AG04449 (cell line): ENCODE results near the gene SURF4.

Experiments
- CTCF ChIA-PET: fragments of 350-600 bp; formaldehyde crosslinking; extraction: SDS; loops from one replicate; lab custom pipeline; 2021; ENCODE audit warnings: antibody characterized with exemption; lab: Yijun Ruan, JAX
- POLR2A ChIA-PET: fragments of 400-600, 350-600 bp; formaldehyde crosslinking; extraction: SDS; loops from one replicate; lab custom pipeline; 2020; ENCODE audit warnings: antibody characterized with exemption, inconsistent platforms; lab: Yijun Ruan, JAX
- DNase-seq: peaks from one replicate; pipeline ENCODE4 v3.0.0-alpha.2; 2010; ENCODE audit warnings: low read depth, low spot score
- H3K4me3 ChIP-seq: 2 replicates; pipeline ENCODE4 v1.5.1; 2011; ENCODE audit warnings: low read depth, mild to moderate bottlenecking, control low read depth, low read length
- TF ChIP-seq, protein P1 (sequence below): IDR thresholded peaks from one replicate; pipeline ENCODE4 v1.5.1; 2011; ENCODE audit warnings: mild to moderate bottlenecking, moderate library complexity, low read length, control low read depth, inconsistent platforms; ENCODE audit not compliant: insufficient read depth; ENCODE audit errors: missing control alignments

Gene SURF4

DNA sequence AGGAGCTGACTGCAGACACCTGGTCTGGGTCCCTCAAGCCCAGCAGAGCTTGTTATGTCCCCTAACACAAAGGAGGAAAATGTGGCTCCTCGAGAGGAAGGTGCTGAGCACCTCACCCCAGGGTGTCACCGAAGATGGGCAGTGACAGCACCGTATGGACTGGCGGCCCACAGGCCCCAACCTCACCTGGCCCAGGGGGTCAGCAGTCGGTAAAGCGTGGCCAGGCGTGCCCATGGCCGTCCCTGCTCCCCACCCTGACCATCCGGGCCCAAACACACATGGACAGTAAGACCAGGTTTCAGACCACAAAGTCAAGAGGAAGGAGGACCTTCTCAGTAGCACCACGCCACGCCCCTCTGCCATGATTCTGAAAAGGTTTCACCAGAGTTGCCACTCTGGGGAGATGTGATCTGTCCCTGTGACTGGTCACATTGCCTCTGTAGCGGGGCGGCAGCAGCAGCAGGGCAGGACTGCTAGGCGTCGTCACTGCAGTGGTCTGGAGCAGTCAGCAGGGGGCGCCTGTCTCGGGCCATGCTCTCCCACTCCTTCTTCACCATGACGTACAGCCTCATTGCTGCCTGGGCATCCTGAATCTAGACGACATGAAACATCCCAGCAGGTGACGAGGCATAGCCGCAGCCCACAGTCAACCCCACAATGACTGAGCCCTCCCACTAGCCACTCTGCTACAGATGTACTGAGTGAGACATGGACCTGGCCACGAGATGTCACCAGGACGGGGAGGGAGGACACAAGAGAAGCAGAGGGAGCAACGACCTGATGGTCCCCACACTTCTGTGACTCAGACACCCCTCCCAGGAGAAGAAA lies 30.8 kb upstream of the SURF4 start:
- POLR2A ChIA-PET: no interaction called here
- no peak overlapping the region for H3K4me3 ChIP-seq
- CTCF ChIA-PET: interaction anchor here (0.8 to 3.5 kb wide), 12 partner anchors 9 to 83 kb away, joined by 3 to 31 read pairs (median 3); partner anchors contain the start of gene REXO4
- DNase-seq: no peak
- TF ChIP-seq, protein P1, sequence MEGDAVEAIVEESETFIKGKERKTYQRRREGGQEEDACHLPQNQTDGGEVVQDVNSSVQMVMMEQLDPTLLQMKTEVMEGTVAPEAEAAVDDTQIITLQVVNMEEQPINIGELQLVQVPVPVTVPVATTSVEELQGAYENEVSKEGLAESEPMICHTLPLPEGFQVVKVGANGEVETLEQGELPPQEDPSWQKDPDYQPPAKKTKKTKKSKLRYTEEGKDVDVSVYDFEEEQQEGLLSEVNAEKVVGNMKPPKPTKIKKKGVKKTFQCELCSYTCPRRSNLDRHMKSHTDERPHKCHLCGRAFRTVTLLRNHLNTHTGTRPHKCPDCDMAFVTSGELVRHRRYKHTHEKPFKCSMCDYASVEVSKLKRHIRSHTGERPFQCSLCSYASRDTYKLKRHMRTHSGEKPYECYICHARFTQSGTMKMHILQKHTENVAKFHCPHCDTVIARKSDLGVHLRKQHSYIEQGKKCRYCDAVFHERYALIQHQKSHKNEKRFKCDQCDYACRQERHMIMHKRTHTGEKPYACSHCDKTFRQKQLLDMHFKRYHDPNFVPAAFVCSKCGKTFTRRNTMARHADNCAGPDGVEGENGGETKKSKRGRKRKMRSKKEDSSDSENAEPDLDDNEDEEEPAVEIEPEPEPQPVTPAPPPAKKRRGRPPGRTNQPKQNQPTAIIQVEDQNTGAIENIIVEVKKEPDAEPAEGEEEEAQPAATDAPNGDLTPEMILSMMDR: peak; percentile 96

DNA sequence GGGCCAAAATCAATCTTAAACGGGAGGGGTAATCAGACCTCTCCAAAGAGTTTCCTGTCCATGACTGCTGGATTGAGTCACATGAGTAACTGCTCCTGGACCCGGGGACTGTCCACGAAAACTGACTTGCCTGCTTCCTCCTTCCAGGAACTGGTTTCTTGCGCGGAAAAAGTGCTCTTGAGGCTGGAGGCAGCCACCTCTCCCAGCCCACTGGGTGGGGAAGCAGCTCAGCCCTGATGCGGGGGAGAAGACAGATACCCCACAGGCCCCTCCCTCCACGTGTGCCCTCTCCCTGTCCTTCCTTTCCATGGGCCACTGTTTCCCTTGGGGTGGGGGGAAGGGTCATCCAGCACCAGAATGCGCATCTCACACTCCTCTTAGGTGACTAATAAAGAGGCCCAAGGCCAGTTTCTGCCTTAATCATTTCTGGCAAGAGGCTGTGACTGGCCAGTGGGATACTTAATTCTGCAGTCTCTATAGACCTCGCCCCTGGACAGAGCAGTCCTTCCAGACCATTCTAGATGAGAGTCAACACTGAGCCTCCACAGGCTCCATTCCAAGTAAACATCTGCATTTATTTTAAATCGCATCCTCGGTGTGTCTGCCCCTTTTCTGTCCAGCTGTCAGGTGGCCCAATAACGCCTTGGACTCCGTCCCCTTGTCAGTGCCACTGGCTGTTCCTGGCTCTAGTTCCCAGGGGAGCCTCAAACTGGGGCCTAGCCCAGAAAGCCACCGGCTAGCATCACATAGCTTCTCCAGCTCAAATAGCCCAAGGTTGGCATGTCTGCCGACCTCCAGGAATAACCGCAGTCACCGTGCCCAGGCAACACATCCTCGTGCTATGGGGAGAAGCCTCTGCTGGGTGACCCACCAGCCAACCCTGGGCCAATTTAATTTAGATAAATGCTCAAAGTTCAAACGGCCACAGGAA lies 29.9 kb upstream of the SURF4 start:
- DNase-seq: no peak
- TF ChIP-seq, protein P1: no peak
- POLR2A ChIA-PET: no interaction called here
- CTCF ChIA-PET: interaction anchor here (0.8 to 3.5 kb wide), 12 partner anchors 8 to 84 kb away, joined by 3 to 31 read pairs (median 3); partner anchors contain the start of gene REXO4
- no peak overlapping the region for H3K4me3 ChIP-seq

DNA sequence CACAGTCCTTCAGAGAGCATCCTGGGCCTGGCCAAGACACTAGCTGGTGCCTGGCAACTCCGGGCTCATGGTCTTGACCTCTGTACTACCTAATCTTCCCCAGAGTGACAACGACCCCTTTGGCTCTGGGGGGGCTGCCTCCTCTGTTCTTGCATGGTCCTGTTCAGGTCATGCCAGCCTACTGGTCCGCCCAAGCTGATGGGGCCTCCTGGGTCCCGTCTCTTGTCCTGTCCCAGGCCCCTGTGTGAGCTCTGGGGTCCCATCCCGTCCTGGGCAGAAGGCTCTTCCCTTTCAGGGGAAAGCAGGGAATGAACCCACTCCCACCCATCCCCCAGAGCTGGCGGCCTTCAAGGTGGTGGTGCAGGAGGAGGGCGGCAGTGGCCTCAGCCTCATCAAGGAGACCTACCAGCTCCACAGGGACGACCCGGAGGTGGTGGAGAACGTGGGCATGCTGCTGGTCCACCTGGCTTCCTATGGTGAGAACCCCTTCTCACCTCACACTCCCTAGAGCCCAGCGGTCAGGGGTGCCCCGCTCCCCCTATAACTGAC lies 28.7 kb upstream of the SURF4 start:
- no peak overlapping the region for H3K4me3 ChIP-seq
- TF ChIP-seq, protein P1: no peak
- POLR2A ChIA-PET: interaction anchor here (0.5 kb wide), 1 partner anchor 28 kb away, joined by 3 read pairs; no protein-coding TSS in a partner anchor
- no peak for DNase-seq
- CTCF ChIA-PET: interaction anchor here (1.1 to 3.5 kb wide), 4 partner anchors 9 to 82 kb away, joined by 3 to 31 read pairs (median 5); partner anchors contain the start of gene REXO4

DNA sequence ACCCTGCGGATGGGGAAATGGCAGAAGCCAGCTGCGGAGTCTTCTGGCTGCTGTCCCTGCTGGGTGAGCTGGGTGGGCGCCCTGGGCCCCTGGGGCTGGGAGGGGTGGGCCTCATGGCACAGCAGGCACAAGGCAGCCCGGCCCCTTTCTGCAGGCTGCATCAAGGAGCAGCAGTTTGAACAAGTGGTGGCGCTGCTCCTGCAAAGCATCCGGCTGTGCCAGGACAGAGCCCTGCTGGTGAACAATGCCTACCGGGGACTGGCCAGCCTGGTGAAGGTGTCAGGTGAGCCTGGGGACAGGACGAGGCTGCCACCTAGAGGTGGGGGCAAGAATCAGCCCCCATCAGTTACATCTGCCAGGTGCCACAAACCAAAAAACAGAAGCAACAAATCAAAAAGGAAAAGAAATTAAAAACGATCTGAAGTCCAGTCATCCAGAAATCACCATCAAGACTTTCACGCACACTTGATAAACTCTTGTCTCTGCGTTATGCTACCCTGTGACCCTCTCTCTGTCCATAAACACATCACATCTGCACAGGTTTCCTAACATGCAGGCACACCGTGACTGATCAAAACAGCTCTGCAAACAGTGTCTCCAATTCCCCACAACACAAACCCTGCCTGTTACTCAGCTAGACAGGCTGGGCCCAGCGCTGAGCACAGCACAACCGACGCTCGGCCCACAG lies 28.1 kb upstream of the SURF4 start:
- DNase-seq: no peak

DNA sequence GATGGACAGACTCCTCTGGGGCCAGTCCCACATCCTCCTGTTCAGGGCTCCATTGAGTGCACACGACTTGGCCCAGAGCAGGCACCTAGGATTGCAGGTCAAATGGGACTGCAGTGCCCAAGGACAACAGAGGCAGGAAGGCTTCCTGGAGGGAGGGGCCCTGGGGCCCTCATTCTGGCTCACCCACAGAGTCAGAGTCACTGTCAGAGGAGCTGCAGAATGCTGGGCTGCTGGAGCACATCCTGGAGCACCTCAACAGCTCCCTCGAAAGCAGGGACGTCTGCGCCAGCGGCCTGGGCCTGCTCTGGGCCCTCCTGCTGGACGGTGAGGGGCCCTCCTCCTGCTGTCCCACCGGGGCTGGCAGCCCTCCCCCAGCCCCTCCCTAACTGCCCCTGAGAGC lies 26.8 kb upstream of the SURF4 start:
- no peak for DNase-seq

More for the DNA sequence above, 28.1 kb upstream of the SURF4 start:
- CTCF ChIA-PET: interaction anchor here (1.2 to 3.5 kb wide), 5 partner anchors 8 to 83 kb away, joined by 4 to 31 read pairs (median 5); partner anchors contain the start of gene REXO4
- POLR2A ChIA-PET: interaction anchor here (0.5 kb wide), 1 partner anchor 27 kb away, joined by 3 read pairs; no protein-coding TSS in a partner anchor
- H3K4me3 ChIP-seq: no peak overlapping the region
- TF ChIP-seq, protein P1: peak; percentile 27

More for the DNA sequence above, 26.8 kb upstream of the SURF4 start:
- ChIA-PET POLR2A (no interaction called here), CTCF (interaction anchor here (0.6 to 2.7 kb wide), 7 partner anchors 8 to 84 kb away, joined by 3 to 8 read pairs (median 4); no protein-coding TSS in a partner anchor)
- TF ChIP-seq, protein P1: no peak
- H3K4me3 ChIP-seq: no peak overlapping the region
